PFSK-1 (cell line): Measurements from ENCODE around the gene GDPD5.

Experiments used
- FOXP2 ChIP-seq: optimal IDR thresholded peaks from 2 replicates; pipeline ENCODE3; 2011; ENCODE audit warnings: borderline replicate concordance, control low read depth, inconsistent platforms; ENCODE audit not compliant: insufficient read depth; ENCODE audit errors: extremely low read length, extremely low read depth
- POLR2AphosphoS5 ChIP-seq: IDR thresholded peaks from 2 replicates; pipeline ENCODE4 v1.6.1; 2012; ENCODE audit warnings: low read depth, mild to moderate bottlenecking, control low read depth, low read length, moderate library complexity
- SIN3A ChIP-seq: IDR thresholded peaks from 2 replicates; pipeline ENCODE4 v1.6.1; 2012; ENCODE audit warnings: mild to moderate bottlenecking, low read length, moderate library complexity, borderline replicate concordance; ENCODE audit not compliant: insufficient read depth
- TAF1 ChIP-seq: IDR thresholded peaks from 2 replicates; pipeline ENCODE4 v1.6.1; 2012; ENCODE audit warnings: low read length, control low read depth, borderline replicate concordance; ENCODE audit not compliant: insufficient read depth
- TF ChIP-seq, protein P1 (sequence below), 2 experiments: IDR thresholded peaks; 2 replicates each; pipeline versions ENCODE4 v1.6.1 to v1.8.0; 2011 to 2012; ENCODE audit warnings: low read depth in 2 of 2, low read length in 2 of 2, control low read depth in 1 of 2, inconsistent platforms in 1 of 2, mild to moderate bottlenecking in 1 of 2, moderate library complexity in 1 of 2; ENCODE audit not compliant: insufficient read depth in 1 of 2

GDPD5 gene

DNA sequence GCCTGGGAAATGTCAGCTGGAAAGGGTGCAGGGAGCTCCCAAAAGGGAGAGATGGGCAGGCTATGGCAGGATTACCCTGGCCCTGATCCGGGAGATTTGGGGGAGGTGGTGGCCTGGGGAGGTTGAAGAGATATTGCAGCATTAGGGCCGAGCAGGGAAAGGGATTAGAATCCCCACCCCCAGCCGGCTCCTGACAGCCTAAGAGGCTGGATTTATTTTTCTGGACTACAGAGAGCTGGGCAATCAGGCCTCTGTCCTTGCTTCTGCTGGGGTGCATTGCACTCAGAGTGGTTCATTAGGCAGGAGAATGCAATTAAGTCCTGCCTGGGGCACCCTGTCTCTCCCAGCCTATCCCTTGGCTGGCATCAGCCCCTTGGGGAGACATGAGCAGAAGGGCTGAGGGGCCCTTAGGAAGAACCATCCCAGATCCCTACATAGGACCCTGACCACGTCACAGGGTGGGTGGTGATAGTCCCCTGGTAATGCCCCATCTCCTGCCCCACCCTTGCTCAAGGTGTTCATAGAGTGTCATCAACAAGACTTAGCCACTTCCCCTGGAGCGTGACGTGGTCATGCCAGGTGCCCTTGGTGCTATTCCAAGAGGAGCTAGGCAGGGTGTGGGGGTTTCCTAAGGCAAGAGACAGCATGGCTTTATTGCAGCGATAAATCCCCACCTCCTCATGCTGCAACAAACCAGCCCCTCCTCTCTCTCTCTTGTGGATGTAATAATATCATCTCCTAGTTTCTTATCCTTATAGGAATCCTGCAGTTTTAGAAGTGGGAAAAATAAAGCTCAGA is 54.4 kb downstream of the GDPD5 start:
- no peak for TF ChIP-seq POLR2AphosphoS5
- no peak for TF ChIP-seq SIN3A
- no peak for TF ChIP-seq FOXP2
- TF ChIP-seq TAF1, result no peak
- TF ChIP-seq, protein P1, sequence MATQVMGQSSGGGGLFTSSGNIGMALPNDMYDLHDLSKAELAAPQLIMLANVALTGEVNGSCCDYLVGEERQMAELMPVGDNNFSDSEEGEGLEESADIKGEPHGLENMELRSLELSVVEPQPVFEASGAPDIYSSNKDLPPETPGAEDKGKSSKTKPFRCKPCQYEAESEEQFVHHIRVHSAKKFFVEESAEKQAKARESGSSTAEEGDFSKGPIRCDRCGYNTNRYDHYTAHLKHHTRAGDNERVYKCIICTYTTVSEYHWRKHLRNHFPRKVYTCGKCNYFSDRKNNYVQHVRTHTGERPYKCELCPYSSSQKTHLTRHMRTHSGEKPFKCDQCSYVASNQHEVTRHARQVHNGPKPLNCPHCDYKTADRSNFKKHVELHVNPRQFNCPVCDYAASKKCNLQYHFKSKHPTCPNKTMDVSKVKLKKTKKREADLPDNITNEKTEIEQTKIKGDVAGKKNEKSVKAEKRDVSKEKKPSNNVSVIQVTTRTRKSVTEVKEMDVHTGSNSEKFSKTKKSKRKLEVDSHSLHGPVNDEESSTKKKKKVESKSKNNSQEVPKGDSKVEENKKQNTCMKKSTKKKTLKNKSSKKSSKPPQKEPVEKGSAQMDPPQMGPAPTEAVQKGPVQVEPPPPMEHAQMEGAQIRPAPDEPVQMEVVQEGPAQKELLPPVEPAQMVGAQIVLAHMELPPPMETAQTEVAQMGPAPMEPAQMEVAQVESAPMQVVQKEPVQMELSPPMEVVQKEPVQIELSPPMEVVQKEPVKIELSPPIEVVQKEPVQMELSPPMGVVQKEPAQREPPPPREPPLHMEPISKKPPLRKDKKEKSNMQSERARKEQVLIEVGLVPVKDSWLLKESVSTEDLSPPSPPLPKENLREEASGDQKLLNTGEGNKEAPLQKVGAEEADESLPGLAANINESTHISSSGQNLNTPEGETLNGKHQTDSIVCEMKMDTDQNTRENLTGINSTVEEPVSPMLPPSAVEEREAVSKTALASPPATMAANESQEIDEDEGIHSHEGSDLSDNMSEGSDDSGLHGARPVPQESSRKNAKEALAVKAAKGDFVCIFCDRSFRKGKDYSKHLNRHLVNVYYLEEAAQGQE (IDR thresholded peaks at IDR 0.05; ENCODE audit: insufficient read depth in 1 of 2, low read depth in 2 of 2, low read length in 2 of 2), result no peak

DNA sequence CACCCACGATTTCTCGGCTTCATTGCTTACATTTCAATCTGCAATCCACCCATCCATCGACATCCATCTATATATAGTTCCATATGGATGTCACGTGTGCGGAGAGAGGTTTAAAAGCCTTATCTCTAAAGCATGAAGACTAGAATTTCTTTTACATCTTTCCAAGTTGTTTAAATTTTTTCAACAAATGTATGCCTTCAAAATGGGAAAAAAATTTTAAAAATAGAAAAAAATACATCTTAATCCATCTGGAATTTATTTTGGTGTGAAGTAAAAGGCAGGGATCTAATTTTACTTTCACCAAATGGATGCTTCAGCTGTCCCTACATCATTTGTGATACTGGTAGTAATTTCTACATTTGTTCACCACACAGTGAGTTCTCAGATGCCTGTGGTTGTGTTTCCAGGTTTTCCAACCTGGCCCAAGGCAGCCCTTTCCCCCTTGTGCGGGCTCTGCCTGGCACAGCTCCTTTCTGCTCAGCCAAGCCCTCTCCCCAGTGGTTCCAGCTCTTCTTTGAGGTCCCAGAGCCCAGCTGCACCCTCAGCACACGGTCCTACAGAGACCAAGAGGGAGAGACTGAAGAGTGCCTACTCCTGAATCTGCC is 55.2 kb downstream of the GDPD5 start:
- TF ChIP-seq SIN3A (no peak), FOXP2 (no peak), POLR2AphosphoS5 (no peak), TAF1 (no peak)
- TF ChIP-seq, protein P1 (IDR thresholded peaks at IDR 0.05; ENCODE audit: insufficient read depth in 1 of 2, low read depth in 2 of 2, low read length in 2 of 2), result no peak

DNA sequence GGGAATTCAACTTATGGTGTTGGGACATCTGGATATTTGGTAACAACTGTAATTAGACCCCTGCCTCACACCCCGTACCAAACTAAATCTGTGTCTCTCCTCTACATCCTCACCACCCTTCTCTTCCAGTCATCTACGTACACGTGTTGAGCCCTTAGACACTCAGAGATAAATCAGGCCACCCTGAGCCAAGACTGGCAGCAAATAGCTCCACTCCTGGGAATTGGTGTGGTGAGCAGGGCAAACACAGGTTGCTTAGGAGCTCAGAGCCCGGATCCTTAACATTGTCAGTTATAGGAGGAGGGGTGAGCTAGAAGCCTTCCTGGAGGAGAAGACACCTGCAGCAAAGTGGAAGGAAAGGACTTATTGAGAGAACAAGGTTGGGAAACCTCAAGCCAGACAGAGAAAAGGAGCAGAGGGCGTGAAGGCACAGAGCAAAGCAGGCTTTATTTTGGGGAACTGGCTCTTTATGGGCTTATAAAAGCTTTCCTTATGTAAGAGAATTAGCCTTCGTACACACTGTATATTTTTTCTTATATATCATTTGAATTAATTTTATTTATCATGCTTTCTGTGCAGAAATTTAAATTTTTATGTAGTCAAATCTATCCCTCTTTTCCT is 55.8 kb downstream of the GDPD5 start:
- TF ChIP-seq SIN3A (no peak), TAF1 (no peak), POLR2AphosphoS5 (no peak), FOXP2 (no peak)
- TF ChIP-seq, protein P1 (IDR thresholded peaks at IDR 0.05; ENCODE audit: insufficient read depth in 1 of 2, low read depth in 2 of 2, low read length in 2 of 2), result no peak

DNA sequence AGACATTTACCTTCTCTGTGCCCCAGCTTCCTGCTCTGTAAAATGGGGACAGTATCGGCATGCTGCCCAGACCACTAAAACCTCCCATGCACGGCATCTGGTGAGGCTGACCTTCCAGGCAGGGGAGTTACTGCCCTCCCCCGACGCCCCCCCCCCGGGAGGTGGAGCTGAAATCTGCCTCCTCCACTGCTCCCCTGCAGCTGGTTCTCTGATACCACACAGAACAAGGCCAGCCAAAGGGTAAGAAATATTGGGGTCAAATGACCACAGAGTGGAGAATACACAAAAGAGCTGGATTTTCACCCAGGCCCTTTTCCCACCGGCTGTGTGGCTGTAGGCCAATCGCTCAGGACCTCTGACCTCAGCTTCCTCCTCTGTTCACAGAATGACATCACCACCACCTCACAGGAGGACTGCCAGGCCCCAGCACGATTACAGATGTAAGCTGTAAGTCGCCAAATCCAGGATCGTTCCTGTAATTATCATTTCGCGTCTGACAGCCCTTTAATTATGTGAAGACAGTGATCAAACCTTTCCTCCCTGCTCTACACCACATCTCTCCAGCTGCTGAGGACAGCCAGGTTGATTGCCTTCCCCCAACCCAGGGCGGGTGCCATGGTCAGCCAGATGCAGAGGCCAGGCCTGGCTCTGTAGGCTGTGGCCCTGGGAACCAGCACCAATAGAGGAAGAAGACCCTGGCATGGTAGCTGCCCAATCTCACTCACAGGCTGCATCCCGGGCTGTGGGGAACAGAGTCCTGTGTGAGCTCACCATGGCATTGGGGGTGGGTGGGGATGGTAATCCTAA is 57.0 kb downstream of the GDPD5 start:
- TF ChIP-seq POLR2AphosphoS5 (no peak), FOXP2 (no peak), SIN3A (0 out of 2 replicates have a peak, but pooled peaks have one; percentile 24)

DNA sequence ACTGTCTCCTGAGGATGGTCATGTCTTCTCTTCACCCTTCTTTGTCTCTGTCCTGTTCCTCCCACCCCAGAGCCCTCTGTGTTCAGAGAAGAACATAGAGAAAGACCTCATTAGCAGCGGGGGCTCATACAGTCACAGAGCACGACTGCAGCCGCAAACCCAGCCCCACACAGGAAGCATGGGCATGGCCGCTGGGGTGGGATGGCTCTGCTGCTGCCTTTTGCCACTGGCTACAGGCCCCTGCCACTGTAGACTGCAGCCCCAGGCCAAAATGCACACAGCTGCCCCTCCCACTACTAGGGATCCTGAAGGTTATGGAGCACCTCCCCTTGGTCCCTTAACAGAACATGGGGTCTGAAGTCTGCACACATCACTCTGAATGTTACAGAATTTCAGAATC is 57.9 kb downstream of the GDPD5 start:
- TF ChIP-seq TAF1, result no peak
- no peak for TF ChIP-seq SIN3A
- TF ChIP-seq, protein P1 (IDR thresholded peaks at IDR 0.05; ENCODE audit: insufficient read depth in 1 of 2, low read depth in 2 of 2, low read length in 2 of 2), result no peak
- no peak for TF ChIP-seq FOXP2
- TF ChIP-seq POLR2AphosphoS5, result no peak
